GM19468 (cell line): ENCODE measurements around the gene SDHA.
"Not testable (repeated sequence)": the region's sequence is repeated elsewhere in the genome, so short reads cannot be mapped to it uniquely, and the experiment has no call there.

ENCODE experiments used
- ATAC-seq: cut with Tn5 transposase; IDR thresholded peaks from one replicate; pipeline ENCODE4 v1.9.1; 2021; ENCODE audit warnings: mild to moderate bottlenecking, moderate library complexity, moderate number of reproducible peaks; ENCODE audit not compliant: unreplicated experiment; ENCODE audit errors: extremely low read depth

The SDHA gene

GRCh38 chr5:216076-216475, 2.0 kb upstream of the SDHA start:
- not testable (repeated sequence) for ATAC-seq

- ATAC-seq, result no peak
These were observed 554 bp downstream of the SDHA start for GRCh38 chr5:218457-219291.

GRCh38 chr5:219460-219863, 1.3 kb downstream of the SDHA start:
- no peak for ATAC-seq

- no peak for ATAC-seq
These were observed 1.9 kb downstream of the SDHA start for GRCh38 chr5:219991-220390.

GRCh38 chr5:222951-223715, 5.0 kb downstream of the SDHA start:
- not testable (repeated sequence) for ATAC-seq

- ATAC-seq, result no peak
These were observed 5.7 kb downstream of the SDHA start for GRCh38 chr5:223791-224190.

GRCh38 chr5:225334-225733, 7.2 kb downstream of the SDHA start:
- no peak for ATAC-seq

- not testable (repeated sequence) for ATAC-seq
These were observed 9.3 kb downstream of the SDHA start for GRCh38 chr5:227375-227774.

- ATAC-seq, result no peak
These were observed 10.8 kb downstream of the SDHA start for GRCh38 chr5:228886-229285.

GRCh38 chr5:230711-231110, 12.6 kb downstream of the SDHA start:
- ATAC-seq, result no peak

- no peak for ATAC-seq
These were observed 13.5 kb downstream of the SDHA start for GRCh38 chr5:231661-232060.

- ATAC-seq, result not testable (repeated sequence)
These were observed 15.3 kb downstream of the SDHA start for GRCh38 chr5:233426-233825.

GRCh38 chr5:234450-234849, 16.3 kb downstream of the SDHA start:
- ATAC-seq, result no peak

GRCh38 chr5:235527-235926, 17.4 kb downstream of the SDHA start:
- ATAC-seq, result not testable (repeated sequence)

GRCh38 chr5:237931-238330, 19.8 kb downstream of the SDHA start:
- ATAC-seq, result not testable (repeated sequence)

GRCh38 chr5:240550-240949, 22.4 kb downstream of the SDHA start:
- not testable (repeated sequence) for ATAC-seq

- ATAC-seq, result not testable (repeated sequence)
These were observed 23.0 kb downstream of the SDHA start for GRCh38 chr5:241045-241669.

- ATAC-seq, result not testable (repeated sequence)
These were observed 25.7 kb downstream of the SDHA start for GRCh38 chr5:243683-244367.

- ATAC-seq, result not testable (repeated sequence)
These were observed 27.6 kb downstream of the SDHA start for GRCh38 chr5:245717-246116.

GRCh38 chr5:250396-250795, 32.3 kb downstream of the SDHA start:
- not testable (repeated sequence) for ATAC-seq
